Measurements from ENCODE around the gene TAGLN2.
A peak's percentile ranks its signal among the peaks of the same experiment; 100 is the strongest.

Gene TAGLN2

GRCh38 chr1:159947942-159948341 is 22.6 kb upstream of the TAGLN2 start:
- DNase-seq = no peak

- no peak for DNase-seq
These were observed 21.2 kb upstream of the TAGLN2 start for GRCh38 chr1:159946242-159947187.

GRCh38 chr1:159945483-159946241 is 20.4 kb upstream of the TAGLN2 start, which contains the start of gene IGSF9:
IGSF9 (minus strand) TSS chr1:159945613; CDS start chr1:159943454, 2,159 bp downstream.
- DNase-seq = peak; percentile 94

GRCh38 chr1:159944623-159945455 is 19.5 kb upstream of the TAGLN2 start:
- peak; percentile 27 for DNase-seq

- peak; percentile 80 for DNase-seq
These were observed 18.8 kb upstream of the TAGLN2 start for GRCh38 chr1:159943908-159944622.

GRCh38 chr1:159943278-159943640 is 18.0 kb upstream of the TAGLN2 start:
- DNase-seq = no peak

- DNase-seq = no peak
These were observed 17.4 kb upstream of the TAGLN2 start for GRCh38 chr1:159942632-159943277.

GRCh38 chr1:159941591-159942560 is 16.6 kb upstream of the TAGLN2 start:
- DNase-seq = no peak

GRCh38 chr1:159941141-159941540 is 15.8 kb upstream of the TAGLN2 start:
- DNase-seq = no peak

- DNase-seq = no peak
These were observed 14.8 kb upstream of the TAGLN2 start for GRCh38 chr1:159940006-159940620.

- no peak for DNase-seq
These were observed 14.3 kb upstream of the TAGLN2 start for GRCh38 chr1:159939678-159940002.

GRCh38 chr1:159938905-159939677 is 13.8 kb upstream of the TAGLN2 start:
- no peak for DNase-seq

GRCh38 chr1:159938211-159938852 is 13.0 kb upstream of the TAGLN2 start:
- no peak for DNase-seq

GRCh38 chr1:159937054-159937750 is 11.9 kb upstream of the TAGLN2 start:
- DNase-seq = no peak

GRCh38 chr1:159936273-159936904 is 11.1 kb upstream of the TAGLN2 start:
- no peak for DNase-seq

GRCh38 chr1:159935719-159936272 is 10.5 kb upstream of the TAGLN2 start:
- no peak for DNase-seq

GRCh38 chr1:159935305-159935704 is 10.0 kb upstream of the TAGLN2 start:
- no peak for DNase-seq
